ENCODE measurements around the gene PUM1.

DNA sequence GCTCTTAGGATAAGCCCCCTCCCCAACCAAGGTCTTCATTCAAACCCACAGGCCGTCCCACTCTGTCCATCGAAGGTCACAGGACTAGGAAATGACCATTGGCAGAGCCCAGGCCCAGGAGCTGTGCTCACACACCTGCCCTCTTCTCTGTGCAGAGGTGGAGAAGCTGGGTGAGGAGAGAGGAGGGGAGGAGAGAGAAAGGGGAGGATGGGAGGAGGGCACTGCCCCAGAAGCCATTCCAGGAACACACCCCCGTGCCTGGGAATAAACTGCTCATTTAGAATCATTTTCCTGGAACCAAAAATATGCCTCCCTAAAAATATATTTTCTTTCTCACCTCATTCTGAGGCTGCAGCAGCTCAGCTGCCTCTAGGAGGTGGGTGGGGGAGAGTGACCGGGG lies 150.6 kb downstream of the PUM1 start:
- TF ChIP-seq, protein P1, sequence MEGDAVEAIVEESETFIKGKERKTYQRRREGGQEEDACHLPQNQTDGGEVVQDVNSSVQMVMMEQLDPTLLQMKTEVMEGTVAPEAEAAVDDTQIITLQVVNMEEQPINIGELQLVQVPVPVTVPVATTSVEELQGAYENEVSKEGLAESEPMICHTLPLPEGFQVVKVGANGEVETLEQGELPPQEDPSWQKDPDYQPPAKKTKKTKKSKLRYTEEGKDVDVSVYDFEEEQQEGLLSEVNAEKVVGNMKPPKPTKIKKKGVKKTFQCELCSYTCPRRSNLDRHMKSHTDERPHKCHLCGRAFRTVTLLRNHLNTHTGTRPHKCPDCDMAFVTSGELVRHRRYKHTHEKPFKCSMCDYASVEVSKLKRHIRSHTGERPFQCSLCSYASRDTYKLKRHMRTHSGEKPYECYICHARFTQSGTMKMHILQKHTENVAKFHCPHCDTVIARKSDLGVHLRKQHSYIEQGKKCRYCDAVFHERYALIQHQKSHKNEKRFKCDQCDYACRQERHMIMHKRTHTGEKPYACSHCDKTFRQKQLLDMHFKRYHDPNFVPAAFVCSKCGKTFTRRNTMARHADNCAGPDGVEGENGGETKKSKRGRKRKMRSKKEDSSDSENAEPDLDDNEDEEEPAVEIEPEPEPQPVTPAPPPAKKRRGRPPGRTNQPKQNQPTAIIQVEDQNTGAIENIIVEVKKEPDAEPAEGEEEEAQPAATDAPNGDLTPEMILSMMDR (conservative IDR thresholded peaks at IDR 0.05 in 1 of 2, IDR thresholded peaks at IDR 0.05 in 1 of 2; ENCODE audit: low read depth in 1 of 2, low read length in 2 of 2) = no peak
- no peak for TF ChIP-seq EZH2 (IDR thresholded peaks at IDR 0.05; ENCODE audit: low read length, missing control alignments)
